HG03571 (cell line): ENCODE measurements around the gene PSG4.
"Not testable (repeated sequence)": the region's sequence is repeated elsewhere in the genome, so short reads cannot be mapped to it uniquely, and the experiment has no call there.

Experiments
- ATAC-seq: cut with Tn5 transposase; IDR thresholded peaks from one replicate; pipeline ENCODE4 v1.9.1; 2021; ENCODE audit not compliant: unreplicated experiment

Gene PSG4

GRCh38 chr19:43205471-43206105 is at the start of gene PSG4:
PSG4 (minus strand) TSS chr19:43205638; CDS start chr19:43205536, 102 bp downstream.
- ATAC-seq, result not testable (repeated sequence)

GRCh38 chr19:43251428-43251827 is 46.0 kb upstream of the PSG4 start:
- not testable (repeated sequence) for ATAC-seq

- not testable (repeated sequence) for ATAC-seq
Observed at GRCh38 chr19:43250296-43250695, 44.9 kb upstream of the PSG4 start.

- not testable (repeated sequence) for ATAC-seq
Observed at GRCh38 chr19:43248635-43249002, 43.2 kb upstream of the PSG4 start.

- ATAC-seq, result not testable (repeated sequence)
Observed at GRCh38 chr19:43247243-43247880, 41.9 kb upstream of the PSG4 start.

GRCh38 chr19:43245848-43246247 is 40.4 kb upstream of the PSG4 start:
- not testable (repeated sequence) for ATAC-seq

- ATAC-seq, result not testable (repeated sequence)
Observed at GRCh38 chr19:43242211-43242610, 36.8 kb upstream of the PSG4 start.

- not testable (repeated sequence) for ATAC-seq
Observed at GRCh38 chr19:43238213-43238612, 32.8 kb upstream of the PSG4 start.

GRCh38 chr19:43235686-43236085 is 30.2 kb upstream of the PSG4 start:
- ATAC-seq, result not testable (repeated sequence)

GRCh38 chr19:43229315-43229714 is 23.9 kb upstream of the PSG4 start:
- ATAC-seq, result no peak

GRCh38 chr19:43228730-43229129 is 23.3 kb upstream of the PSG4 start:
- not testable (repeated sequence) for ATAC-seq

GRCh38 chr19:43226986-43227385 is 21.5 kb upstream of the PSG4 start:
- not testable (repeated sequence) for ATAC-seq

GRCh38 chr19:43224855-43225253 is 19.4 kb upstream of the PSG4 start:
- ATAC-seq, result no peak

GRCh38 chr19:43224201-43224854 is 18.9 kb upstream of the PSG4 start:
- not testable (repeated sequence) for ATAC-seq

GRCh38 chr19:43221891-43222290 is 16.5 kb upstream of the PSG4 start:
- not testable (repeated sequence) for ATAC-seq

- ATAC-seq, result not testable (repeated sequence)
Observed at GRCh38 chr19:43219136-43219535, 13.7 kb upstream of the PSG4 start.

- ATAC-seq, result not testable (repeated sequence)
Observed at GRCh38 chr19:43215881-43216280, 10.4 kb upstream of the PSG4 start.

- no peak for ATAC-seq
Observed at GRCh38 chr19:43207991-43208390, 2.6 kb upstream of the PSG4 start.

- not testable (repeated sequence) for ATAC-seq
Observed at GRCh38 chr19:43207174-43207573, 1.7 kb upstream of the PSG4 start.

- ATAC-seq, result not testable (repeated sequence)
Observed at GRCh38 chr19:43203611-43204010, 1.8 kb downstream of the PSG4 start.

- ATAC-seq, result not testable (repeated sequence)
Observed at GRCh38 chr19:43201891-43202290, 3.5 kb downstream of the PSG4 start.

GRCh38 chr19:43201337-43201801 is 4.1 kb downstream of the PSG4 start:
- ATAC-seq, result not testable (repeated sequence)
